Brain microvascular endothelial cell (primary cell): ENCODE data around the gene KAT2B.

Experiments used
- DNase-seq: peaks from one replicate; pipeline ENCODE4 v3.0.0-alpha.2; 2020
- H3K27ac ChIP-seq: fragments of 250-450 bp; sonication (Bioruptor Pico); 2 replicates; pipeline ENCODE4 v1.5.1; 2020; ENCODE audit warnings: mild to moderate bottlenecking, moderate library complexity
- H3K27me3 ChIP-seq: fragments of 250-450 bp; sonication (Bioruptor Pico); replicated peaks from 2 replicates; pipeline ENCODE4 v1.5.1; 2020; ENCODE audit warnings: mild to moderate bottlenecking
- H3K36me3 ChIP-seq: fragments of 250-450 bp; sonication (Bioruptor Pico); replicated peaks from 2 replicates; pipeline ENCODE4 v1.5.1; 2020; ENCODE audit warnings: mild to moderate bottlenecking
- H3K4me3 ChIP-seq: 2 replicates; pipeline ENCODE4 v1.5.1; 2011; ENCODE audit warnings: low read depth, mild to moderate bottlenecking, control low read depth, low read length, moderate library complexity
- in situ Hi-C: cut with HindIII; loops from 2 replicates; pipeline ENCODE4 v1.10.0; 2017; ENCODE audit warnings: low sequenced_read_pairs, low pct_ligation_motif_present
- TF ChIP-seq, protein P1 (sequence below): IDR thresholded peaks from 2 replicates; pipeline ENCODE4 v1.5.1; 2011; ENCODE audit warnings: low read depth, mild to moderate bottlenecking, moderate library complexity, low read length, control low read depth, inconsistent platforms; ENCODE audit errors: missing control alignments

The KAT2B gene

DNA sequence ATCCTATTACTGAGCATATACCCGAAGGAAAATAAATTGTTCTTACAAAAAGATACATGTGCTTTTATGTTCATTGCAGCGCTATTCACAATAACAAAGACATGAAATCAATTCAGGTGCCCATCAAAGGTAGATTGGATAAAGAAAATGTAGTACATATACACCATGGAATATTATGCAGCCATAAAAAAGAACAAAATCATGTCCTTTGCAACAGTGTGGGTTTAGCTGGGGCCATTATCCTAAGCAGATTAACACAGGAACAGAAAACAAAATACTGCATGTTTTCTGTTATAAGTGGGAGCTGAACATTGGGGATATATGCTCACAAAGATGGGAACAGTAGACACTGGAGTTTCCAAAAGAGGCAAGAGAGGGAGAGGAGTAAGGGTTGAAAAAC, 103.3 kb downstream of the KAT2B start:
- Histone ChIP-seq H3K4me3 (no peak overlapping the region), H3K27me3 (no peaks in the 10 kb centered on the region), H3K36me3 (no peaks in the 10 kb centered on the region), H3K27ac (no peak overlapping the region)
- DNase-seq: no peak
- TF ChIP-seq, protein P1, sequence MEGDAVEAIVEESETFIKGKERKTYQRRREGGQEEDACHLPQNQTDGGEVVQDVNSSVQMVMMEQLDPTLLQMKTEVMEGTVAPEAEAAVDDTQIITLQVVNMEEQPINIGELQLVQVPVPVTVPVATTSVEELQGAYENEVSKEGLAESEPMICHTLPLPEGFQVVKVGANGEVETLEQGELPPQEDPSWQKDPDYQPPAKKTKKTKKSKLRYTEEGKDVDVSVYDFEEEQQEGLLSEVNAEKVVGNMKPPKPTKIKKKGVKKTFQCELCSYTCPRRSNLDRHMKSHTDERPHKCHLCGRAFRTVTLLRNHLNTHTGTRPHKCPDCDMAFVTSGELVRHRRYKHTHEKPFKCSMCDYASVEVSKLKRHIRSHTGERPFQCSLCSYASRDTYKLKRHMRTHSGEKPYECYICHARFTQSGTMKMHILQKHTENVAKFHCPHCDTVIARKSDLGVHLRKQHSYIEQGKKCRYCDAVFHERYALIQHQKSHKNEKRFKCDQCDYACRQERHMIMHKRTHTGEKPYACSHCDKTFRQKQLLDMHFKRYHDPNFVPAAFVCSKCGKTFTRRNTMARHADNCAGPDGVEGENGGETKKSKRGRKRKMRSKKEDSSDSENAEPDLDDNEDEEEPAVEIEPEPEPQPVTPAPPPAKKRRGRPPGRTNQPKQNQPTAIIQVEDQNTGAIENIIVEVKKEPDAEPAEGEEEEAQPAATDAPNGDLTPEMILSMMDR: no peak
- in situ Hi-C loops: no loop called here

DNA sequence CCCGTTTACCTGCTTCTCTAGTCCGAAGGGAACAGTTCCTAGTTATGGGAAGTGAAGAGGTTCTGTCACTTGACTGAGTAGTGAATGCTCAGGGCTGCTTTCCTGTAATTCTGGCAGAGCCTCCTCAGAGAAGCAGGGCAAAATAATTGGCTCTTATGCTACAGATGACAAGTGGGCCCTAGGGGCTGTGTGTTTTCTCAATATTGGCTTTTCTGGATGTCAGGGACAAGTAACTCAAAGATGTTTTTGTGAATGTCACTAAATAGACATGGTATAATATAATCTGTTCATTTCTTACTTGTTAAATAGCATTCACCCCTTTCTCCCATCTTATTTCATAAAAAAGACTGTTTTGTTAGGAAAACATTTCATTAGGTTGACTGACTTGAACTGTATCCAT, 105.6 kb downstream of the KAT2B start:
- no peak for DNase-seq
- TF ChIP-seq, protein P1: no peak
- in situ Hi-C loops: no loop called here
- Histone ChIP-seq H3K4me3 (no peak overlapping the region), H3K27ac (no peak overlapping the region), H3K36me3 (no peaks in the 10 kb centered on the region), H3K27me3 (no peaks in the 10 kb centered on the region)

DNA sequence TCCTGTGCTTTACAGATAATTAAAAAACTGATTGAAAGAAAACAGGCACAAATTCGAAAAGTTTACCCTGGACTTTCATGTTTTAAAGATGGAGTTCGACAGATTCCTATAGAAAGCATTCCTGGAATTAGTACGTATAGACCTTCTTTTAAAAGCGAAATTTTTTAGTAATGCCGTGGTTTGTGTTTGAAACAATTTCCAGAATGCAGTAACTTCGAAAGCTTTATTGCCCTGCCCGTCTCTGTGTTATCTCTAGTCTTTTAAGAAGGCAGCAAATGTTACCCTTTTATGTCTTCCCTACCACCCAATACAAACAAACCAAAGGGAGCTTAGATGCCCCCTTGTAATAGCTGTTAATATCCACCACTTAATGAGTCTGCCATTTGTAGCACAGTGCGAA, 106.1 kb downstream of the KAT2B start:
- no peaks in the 10 kb centered on the region for H3K27me3 ChIP-seq
- H3K36me3 ChIP-seq: no peaks in the 10 kb centered on the region
- in situ Hi-C loops: no loop called here

DNA sequence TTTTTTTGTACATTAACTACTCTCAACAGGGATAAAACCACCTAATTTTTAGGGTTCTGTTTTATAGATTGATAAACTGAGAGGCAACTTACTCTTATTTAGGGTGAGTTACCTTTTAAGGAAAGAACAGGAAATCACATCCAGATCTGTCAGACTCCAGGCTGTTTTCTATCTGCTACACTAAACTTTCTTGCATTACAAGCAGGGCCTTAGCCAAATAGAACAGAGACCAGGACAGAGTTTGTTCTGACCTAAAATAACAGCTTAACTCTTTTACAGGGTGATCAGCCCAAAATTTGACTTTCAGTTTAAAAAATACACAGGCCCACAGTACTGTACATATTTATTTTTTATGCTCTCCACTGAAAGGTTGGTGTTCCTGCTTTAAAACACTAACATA, 107.1 kb downstream of the KAT2B start:
- in situ Hi-C loops: no loop called here
- DNase-seq: no peak
- Histone ChIP-seq H3K4me3 (no peak overlapping the region), H3K36me3 (no peaks in the 10 kb centered on the region), H3K27ac (no peak overlapping the region), H3K27me3 (no peaks in the 10 kb centered on the region)
- TF ChIP-seq, protein P1: no peak

More for the DNA sequence above, 106.1 kb downstream of the KAT2B start:
- no peak overlapping the region for H3K4me3 ChIP-seq
- TF ChIP-seq, protein P1: no peak
- no peak overlapping the region for H3K27ac ChIP-seq
- DNase-seq: no peak

DNA sequence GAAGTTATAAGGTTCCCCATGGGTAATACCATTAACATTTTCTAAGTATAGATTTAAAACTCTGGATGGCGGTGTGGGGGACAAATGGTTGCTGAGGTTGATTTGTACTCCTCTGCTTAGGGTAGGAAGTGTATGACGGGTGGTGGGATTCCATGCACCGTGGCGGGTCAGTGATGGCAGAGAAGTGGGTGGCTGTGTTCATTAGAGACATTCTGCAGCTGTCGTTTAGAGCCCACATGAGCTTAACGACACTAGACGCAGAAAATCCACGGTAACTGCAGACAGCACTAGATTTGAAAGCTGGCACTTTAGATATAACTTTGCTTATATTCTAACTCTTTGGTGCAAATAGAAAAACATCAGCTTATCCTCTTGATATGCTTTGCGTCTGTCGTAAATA, 108.2 kb downstream of the KAT2B start:
- H3K27ac ChIP-seq: no peak overlapping the region
- H3K4me3 ChIP-seq: no peak overlapping the region
- TF ChIP-seq, protein P1: no peak
- in situ Hi-C loops: no loop called here
- H3K27me3 ChIP-seq: no peaks in the 10 kb centered on the region
- DNase-seq: no peak
- H3K36me3 ChIP-seq: no peaks in the 10 kb centered on the region

DNA sequence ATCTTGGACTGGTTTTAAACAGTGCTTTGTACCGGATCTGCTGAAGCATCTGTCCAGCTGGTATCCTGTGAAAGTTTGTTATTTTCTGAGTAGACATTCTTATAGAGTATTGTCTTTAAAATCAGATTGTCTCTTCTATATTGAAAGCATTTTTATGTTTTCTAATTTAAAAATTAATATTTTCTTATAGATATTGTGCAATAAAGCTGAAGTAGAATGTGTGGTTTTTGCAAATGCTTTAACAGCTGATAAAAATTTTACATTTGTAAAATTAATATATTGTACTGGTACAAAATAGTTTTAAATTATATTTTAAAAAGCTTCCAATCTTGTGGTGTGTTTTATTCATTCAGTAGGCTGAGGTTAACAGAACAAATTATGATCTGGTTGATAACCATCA, 113.8 kb downstream of the KAT2B start:
- Histone ChIP-seq H3K4me3 (no peak overlapping the region), H3K36me3 (no peaks in the 10 kb centered on the region), H3K27me3 (no peaks in the 10 kb centered on the region), H3K27ac (no peak overlapping the region)
- TF ChIP-seq, protein P1: no peak
- in situ Hi-C loops: no loop called here
- DNase-seq: no peak
